SK-N-SH (cell line): Measurements from ENCODE around the gene TNNC1. TPM values are rescaled to one million over a fixed set of nuclear protein-coding genes. Genes with fewer than 3 reads are reported as not detected.
A peak's percentile ranks its signal among the peaks of the same experiment; 100 is the strongest.

Experiments used
- CTCF ChIA-PET: fragments of 300-600, 350-600 bp; formaldehyde crosslinking; extraction: SDS; loops from one replicate; lab custom pipeline; 2021; lab: Yijun Ruan, JAX
- POLR2A ChIA-PET: fragments of 350-600 bp; sonication (Branson Sonifier 250); formaldehyde crosslinking; extraction: SDS; loops from one replicate; lab custom pipeline; 2020; ENCODE audit warnings: antibody characterized with exemption, inconsistent platforms; lab: Yijun Ruan, JAX
- DNase-seq: peaks from one replicate; pipeline ENCODE4 v3.0.0; 2012
- H2AFZ ChIP-seq: fragments of 200-600 bp; sonication (generic); 2 replicates; pipeline ENCODE4 v1.8.1; 2016; ENCODE audit warnings: antibody characterized with exemption, mild to moderate bottlenecking, low read depth
- H3F3A ChIP-seq: fragments of 200-600 bp; sonication (generic); replicated peaks from 2 replicates; pipeline ENCODE3; 2016; ENCODE audit warnings: antibody characterized with exemption, mild to moderate bottlenecking; ENCODE audit not compliant: insufficient read depth
- H3K27ac ChIP-seq, 2 experiments: fragments of 200-500 bp in 1 of 2; fragments of 200-600 bp in 1 of 2; sonication (Bioruptor generic) in 1 of 2; sonication (generic), shearing (Covaris generic) in 1 of 2; 2 replicates each; pipeline versions ENCODE4 v1.5.1 to v1.6.1; 2014 to 2016; ENCODE audit warnings: low read depth in 2 of 2, inconsistent platforms in 1 of 2, low read length in 1 of 2, mild to moderate bottlenecking in 1 of 2, mixed read lengths in 1 of 2
- H3K27me3 ChIP-seq: fragments of 200-600 bp; sonication (generic), shearing (Covaris generic); 2 replicates; pipeline ENCODE4 v1.6.1; 2016; ENCODE audit warnings: mixed run types; ENCODE audit not compliant: insufficient read depth
- H3K36me3 ChIP-seq, 2 experiments: fragments of 200-500 bp in 1 of 2; fragments of 200-600 bp in 1 of 2; sonication (Bioruptor generic) in 1 of 2; sonication (generic) in 1 of 2; replicated peaks in 1 of 2; 2 replicates each; pipeline versions ENCODE3 to v1.5.1; 2014 to 2016; ENCODE audit warnings: low read length in 1 of 2, mild to moderate bottlenecking in 1 of 2; ENCODE audit not compliant: insufficient read depth in 2 of 2, control insufficient read depth in 1 of 2
- H3K4me1 ChIP-seq, 2 experiments: fragments of 200-500 bp in 1 of 2; fragments of 200-600 bp in 1 of 2; sonication (Bioruptor generic) in 1 of 2; sonication (generic), shearing (Covaris generic) in 1 of 2; 2 replicates each; pipeline versions ENCODE4 v1.5.1 to v1.6.1; 2014 to 2016; ENCODE audit warnings: low read depth in 1 of 2, low read length in 1 of 2, mixed run types in 1 of 2; ENCODE audit not compliant: insufficient read depth in 2 of 2, control insufficient read depth in 1 of 2
- H3K4me2 ChIP-seq: fragments of 200-600 bp; sonication (generic), shearing (Covaris generic); 2 replicates; pipeline ENCODE4 v1.6.1; 2017; ENCODE audit warnings: mixed run types
- H3K4me3 ChIP-seq, 2 experiments: fragments of 200-500 bp in 1 of 2; fragments of 200-600 bp in 1 of 2; sonication (Bioruptor generic) in 1 of 2; sonication (generic), shearing (Covaris generic) in 1 of 2; 2 replicates each; pipeline versions ENCODE4 v1.5.1 to v1.8.1; 2014 to 2016; ENCODE audit warnings: low read depth in 2 of 2, inconsistent platforms in 1 of 2, low read length in 1 of 2, mild to moderate bottlenecking in 1 of 2, mixed read lengths in 1 of 2, moderate library complexity in 1 of 2
- H3K79me2 ChIP-seq: fragments of 200-600 bp; sonication (generic); 2 replicates; pipeline ENCODE4 v1.8.1; 2017; ENCODE audit warnings: mild to moderate bottlenecking; ENCODE audit not compliant: insufficient read depth
- H3K9ac ChIP-seq: fragments of 200-600 bp; sonication (generic); 2 replicates; pipeline ENCODE4 v1.6.1; 2017; ENCODE audit warnings: mixed run types
- H3K9me2 ChIP-seq: fragments of 200-600 bp; sonication (generic); 2 replicates; pipeline ENCODE4 v1.6.1; 2017; ENCODE audit warnings: mixed run types
- H3K9me3 ChIP-seq: fragments of 200-600 bp; sonication (generic); 2 replicates; pipeline ENCODE4 v1.6.1; 2017; ENCODE audit warnings: mixed run types, mild to moderate bottlenecking, moderate library complexity
- H4K20me1 ChIP-seq: fragments of 200-600 bp; sonication (generic); 2 replicates; pipeline ENCODE4 v1.6.1; 2017; ENCODE audit warnings: mild to moderate bottlenecking, mixed run types; ENCODE audit not compliant: insufficient read depth
- ELF1 ChIP-seq: IDR thresholded peaks from 2 replicates; pipeline ENCODE4 v1.4.0; 2012
- FOSL2 ChIP-seq: IDR thresholded peaks from 2 replicates; pipeline ENCODE4 v1.4.0; 2012; ENCODE audit warnings: low read depth, mild to moderate bottlenecking, moderate library complexity, borderline replicate concordance
- FOXM1 ChIP-seq: IDR thresholded peaks from 2 replicates; pipeline ENCODE4 v1.4.0; 2012; ENCODE audit warnings: low read depth, mild to moderate bottlenecking
- JUND ChIP-seq: IDR thresholded peaks from 2 replicates; pipeline ENCODE4 v1.4.0; 2012
- MEF2A ChIP-seq: IDR thresholded peaks from 2 replicates; pipeline ENCODE4 v1.4.0; 2012; ENCODE audit warnings: low read depth, borderline replicate concordance
- NRF1 ChIP-seq: IDR thresholded peaks from 2 replicates; pipeline ENCODE4 v1.6.1; 2012; ENCODE audit warnings: low read depth, mild to moderate bottlenecking, low read length
- PBX3 ChIP-seq: IDR thresholded peaks from 2 replicates; pipeline ENCODE4; 2012
- RAD21 ChIP-seq: IDR thresholded peaks from 2 replicates; pipeline ENCODE4 v1.6.1; 2012; ENCODE audit warnings: mild to moderate bottlenecking, low read length
- SIN3A ChIP-seq: IDR thresholded peaks from 2 replicates; pipeline ENCODE4 v1.6.1; 2012; ENCODE audit warnings: low read depth, mild to moderate bottlenecking, low read length, moderate library complexity, borderline replicate concordance
- SMC3 ChIP-seq: IDR thresholded peaks from 2 replicates; pipeline ENCODE4 v1.6.1; 2012; ENCODE audit warnings: low read depth, low read length, improper control_type of control experiment
- TCF12 ChIP-seq: IDR thresholded peaks from 2 replicates; pipeline ENCODE4 v1.4.0; 2012
- WGBS: methylation state at CpG from one replicate; pipeline ENCODE4 v1.1.6; 2017; ENCODE audit warnings: low lambda C conversion rate; 5-methylcytosine and 5-hydroxymethylcytosine counted together
- polyA plus RNA-seq, 3 experiments: library from polyadenylated mRNA; depleted of rRNA; stranded (reverse); fragments of >200 nt; gene quantifications; 2 replicates each; pipeline ENCODE4 v1.2.3, GENCODE V29; 2012
- TF ChIP-seq, protein P1 (sequence below): fragments of 200-600 bp; sonication (generic); IDR thresholded peaks from 2 replicates; pipeline ENCODE4 v1.6.1; 2017; ENCODE audit warnings: antibody characterized with exemption, mild to moderate bottlenecking, moderate library complexity

TNNC1 gene
- polyA plus RNA-seq, 1 of the 3 experiments (the other 2 are of a cell fraction) = 2.6 TPM

- Histone ChIP-seq H3K79me2 (no peaks in the 10 kb centered on the region), H3K4me1 (peaks cover 0 to 3% of the 10 kb centered on the region in 2 experiments; a peak in 1 of 4 replicates), H3K9me2 (no peaks in the 10 kb centered on the region), H3K9ac (no peak overlapping the region), H3K9me3 (no peaks in the 10 kb centered on the region), H3K27ac (no peak overlapping the region), H3F3A (no peaks in the 10 kb centered on the region), H3K36me3 (no peaks in the 10 kb centered on the region), H3K27me3 (no peaks in the 10 kb centered on the region), H4K20me1 (no peaks in the 10 kb centered on the region), H2AFZ (no peak overlapping the region), H3K4me2 (no peak overlapping the region), H3K4me3 (no peak overlapping the region; a peak in 1 of 4 replicates)
- peak; percentile 70 for DNase-seq
- TF ChIP-seq, protein P1, sequence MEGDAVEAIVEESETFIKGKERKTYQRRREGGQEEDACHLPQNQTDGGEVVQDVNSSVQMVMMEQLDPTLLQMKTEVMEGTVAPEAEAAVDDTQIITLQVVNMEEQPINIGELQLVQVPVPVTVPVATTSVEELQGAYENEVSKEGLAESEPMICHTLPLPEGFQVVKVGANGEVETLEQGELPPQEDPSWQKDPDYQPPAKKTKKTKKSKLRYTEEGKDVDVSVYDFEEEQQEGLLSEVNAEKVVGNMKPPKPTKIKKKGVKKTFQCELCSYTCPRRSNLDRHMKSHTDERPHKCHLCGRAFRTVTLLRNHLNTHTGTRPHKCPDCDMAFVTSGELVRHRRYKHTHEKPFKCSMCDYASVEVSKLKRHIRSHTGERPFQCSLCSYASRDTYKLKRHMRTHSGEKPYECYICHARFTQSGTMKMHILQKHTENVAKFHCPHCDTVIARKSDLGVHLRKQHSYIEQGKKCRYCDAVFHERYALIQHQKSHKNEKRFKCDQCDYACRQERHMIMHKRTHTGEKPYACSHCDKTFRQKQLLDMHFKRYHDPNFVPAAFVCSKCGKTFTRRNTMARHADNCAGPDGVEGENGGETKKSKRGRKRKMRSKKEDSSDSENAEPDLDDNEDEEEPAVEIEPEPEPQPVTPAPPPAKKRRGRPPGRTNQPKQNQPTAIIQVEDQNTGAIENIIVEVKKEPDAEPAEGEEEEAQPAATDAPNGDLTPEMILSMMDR = peak; percentile 85
- TF ChIP-seq RAD21 (peak; percentile 85), NRF1 (0 out of 2 replicates have a peak, but pooled peaks have one; percentile 9), SMC3 (peak; percentile 88), MEF2A (no peak), ELF1 (no peak)
- WGBS = 14% methylated on average over 7 of the region's 7 CpGs
- ChIA-PET CTCF (interaction anchor here (0.7 to 28.4 kb wide), 22 partner anchors 9 to 1019 kb away, joined by 3 to 578 read pairs (median 4); partner anchors contain the start of genes NISCH, SEMA3G and TNNC1), POLR2A (interaction anchor here (0.6 kb wide), 1 partner anchor 213 kb away, joined by 3 read pairs; no protein-coding TSS in a partner anchor)
Observed at GRCh38 chr3:52428151-52429005, 25.5 kb downstream of the TNNC1 start.

- H3K4me2 ChIP-seq = no peak overlapping the region
- H3K9me3 ChIP-seq = no peaks in the 10 kb centered on the region
- TF ChIP-seq NRF1 (no peak), TCF12 (no peak), FOSL2 (no peak), ELF1 (no peak), SMC3 (no peak), FOXM1 (no peak), JUND (no peak), PBX3 (no peak), SIN3A (no peak)
- TF ChIP-seq, protein P1 = no peak
- no peaks in the 10 kb centered on the region for H3F3A ChIP-seq
- no peaks in the 10 kb centered on the region for H3K9me2 ChIP-seq
- H4K20me1 ChIP-seq = no peaks in the 10 kb centered on the region
- H3K36me3 ChIP-seq = no peaks in the 10 kb centered on the region
- no peaks in the 10 kb centered on the region; a peak in 1 of 4 replicates for H3K4me1 ChIP-seq
- H3K9ac ChIP-seq = no peak overlapping the region
- no peak for DNase-seq
- 85% methylated on average over 3 of the region's 5 CpGs for WGBS
- no peaks in the 10 kb centered on the region for H3K27me3 ChIP-seq
- no peak overlapping the region for H3K27ac ChIP-seq
- ChIA-PET CTCF (interaction anchor here (28.4 kb wide), 1 partner anchor 25 kb away, joined by 578 read pairs; the partner anchor contains the start of genes NISCH, SEMA3G and TNNC1), POLR2A (no interaction called here)
- H3K4me3 ChIP-seq = no peak overlapping the region
- H2AFZ ChIP-seq = no peak overlapping the region
- H3K79me2 ChIP-seq = no peaks in the 10 kb centered on the region
Observed at GRCh38 chr3:52423173-52423572, 30.7 kb downstream of the TNNC1 start.
